ENCODE measurements around the gene SPRY1. TPM values are rescaled to one million over a fixed set of nuclear protein-coding genes. Genes with fewer than 3 reads are reported as not detected.

SPRY1 gene
- 86.6 TPM for total RNA-seq
- long read RNA-seq, transcript SPRY1-206 (2 exons, 849 nt) = minor isoform, 6 of 68 reads
- long read RNA-seq, transcript SPRY1-204 (2 exons, 1,012 nt) = major isoform, 19 of 68 reads
- long read RNA-seq, partial matches to known transcripts = 4 of 68 reads
- long read RNA-seq, other reads (novel, unspliced or antisense) = 39 of 68 reads

GRCh38 chr4:123396307-123397143, at the start of gene SPRY1:
Gene SPRY1, plus strand, starts transcription at chr4:123396795. Its CDS starts 4,797 bp downstream, at chr4:123401592.
- H3K36me3 ChIP-seq = peaks cover under 1% of the 10 kb centered on the region
- no peaks in the 10 kb centered on the region for H3K9me3 ChIP-seq
- H3K27ac ChIP-seq = peak within 1 kb of the TSS; percentile 93
- H3K4me1 ChIP-seq = no peaks in the 10 kb centered on the region
- H3K27me3 ChIP-seq (ENCODE audit: low read depth) = no peaks in the 10 kb centered on the region
- ATAC-seq (peak; percentile 79 to 82), DNase-seq (peak; percentile 88)
- intact Hi-C loops (cut with DNase I) = loop anchor here (10.0 kb wide), 1 partner anchor 268 kb away; no protein-coding TSS in a partner anchor
- TF ChIP-seq CTCF (IDR thresholded peaks at IDR 0.05) = no peak
- peak within 1 kb of the TSS; percentile 75 for H3K4me3 ChIP-seq

GRCh38 chr4:123346951-123347350, 49.6 kb upstream of the SPRY1 start:
- ATAC-seq = no peak
- intact Hi-C loops (cut with DNase I) = no loop called here
- TF ChIP-seq CTCF (IDR thresholded peaks at IDR 0.05) = no peak

GRCh38 chr4:123348946-123349345, 47.6 kb upstream of the SPRY1 start:
- H3K4me3 ChIP-seq = no peak overlapping the region
- H3K4me1 ChIP-seq = no peaks in the 10 kb centered on the region
- intact Hi-C loops (cut with DNase I) = no loop called here
- TF ChIP-seq CTCF (IDR thresholded peaks at IDR 0.05) = no peak
- H3K36me3 ChIP-seq = no peaks in the 10 kb centered on the region
- H3K9me3 ChIP-seq = no peaks in the 10 kb centered on the region
- DNase-seq (no peak), ATAC-seq (no peak)
- H3K27me3 ChIP-seq (ENCODE audit: low read depth) = no peaks in the 10 kb centered on the region
- H3K27ac ChIP-seq = no peak overlapping the region

More at GRCh38 chr4:123346951-123347350, 49.6 kb upstream of the SPRY1 start:
- no peaks in the 10 kb centered on the region for H3K9me3 ChIP-seq
- no peak for DNase-seq
- no peak overlapping the region for H3K27ac ChIP-seq
- no peaks in the 10 kb centered on the region for H3K36me3 ChIP-seq
- no peaks in the 10 kb centered on the region for H3K27me3 ChIP-seq (ENCODE audit: low read depth)
- H3K4me3 ChIP-seq = no peak overlapping the region
- no peaks in the 10 kb centered on the region for H3K4me1 ChIP-seq

GRCh38 chr4:123349421-123350190, 47.0 kb upstream of the SPRY1 start:
- no peaks in the 10 kb centered on the region for H3K9me3 ChIP-seq

More at GRCh38 chr4:123349421-123350190, 47.0 kb upstream of the SPRY1 start:
- Histone ChIP-seq H3K36me3 (no peaks in the 10 kb centered on the region), H3K4me1 (no peaks in the 10 kb centered on the region), H3K27ac (no peak overlapping the region), H3K4me3 (no peak overlapping the region), H3K27me3 (ENCODE audit: low read depth) (no peaks in the 10 kb centered on the region)
- intact Hi-C loops (cut with DNase I) = no loop called here
- no peak for DNase-seq
- no peak for TF ChIP-seq CTCF (IDR thresholded peaks at IDR 0.05)
- no peak for ATAC-seq
